SU-DHL-6 (cell line): ENCODE results near the gene SLC6A13.
"Not testable (repeated sequence)": the region's sequence is repeated elsewhere in the genome, so short reads cannot be mapped to it uniquely, and the experiment has no call there.

ENCODE experiments used
- H2AFZ ChIP-seq: fragments of 200-600 bp; sonication (generic); 2 replicates; pipeline ENCODE4 v1.6.1; 2014; ENCODE audit warnings: low read depth, mild to moderate bottlenecking, moderate library complexity, mixed read lengths, antibody characterized with exemption, low read length; ENCODE audit not compliant: severe bottlenecking
- H3F3A ChIP-seq: fragments of 200-600 bp; shearing (Covaris generic); 2 replicates; pipeline ENCODE4 v1.6.0; 2016; ENCODE audit warnings: antibody characterized with exemption, mild to moderate bottlenecking; ENCODE audit not compliant: insufficient read depth
- H3K27ac ChIP-seq: fragments of 200-600 bp; sonication (generic); 2 replicates; pipeline ENCODE4 v1.5.1; 2016; ENCODE audit warnings: low read depth, mild to moderate bottlenecking, low read length, moderate library complexity, mixed read lengths
- H3K27me3 ChIP-seq: fragments of 200-600 bp; sonication (generic), shearing (Covaris generic); 2 replicates; pipeline ENCODE4 v1.6.0; 2014; ENCODE audit warnings: mild to moderate bottlenecking, low read length
- H3K36me3 ChIP-seq: fragments of 200-600 bp; sonication (generic); 2 replicates; pipeline ENCODE4 v1.6.1; 2014; ENCODE audit warnings: mild to moderate bottlenecking, low read length, mixed read lengths
- H3K4me2 ChIP-seq: fragments of 300-600, 200-600 bp; shearing (Covaris generic), sonication (generic); 2 replicates; pipeline ENCODE4 v1.6.0; 2014; ENCODE audit warnings: low read length, low read depth, mild to moderate bottlenecking; ENCODE audit not compliant: poor library complexity, severe bottlenecking
- H3K4me3 ChIP-seq: fragments of 200-600 bp; sonication (generic); 2 replicates; pipeline ENCODE4 v1.5.1; 2014; ENCODE audit warnings: antibody characterized with exemption, low read length, mild to moderate bottlenecking, mixed read lengths; ENCODE audit not compliant: insufficient read depth, poor library complexity, severe bottlenecking
- H3K79me2 ChIP-seq: fragments of 200-600 bp; sonication (generic); 2 replicates; pipeline ENCODE4 v1.6.1; 2014; ENCODE audit warnings: mild to moderate bottlenecking, low read length, moderate library complexity; ENCODE audit not compliant: insufficient read depth
- H3K9ac ChIP-seq: fragments of 200-600 bp; sonication (generic); 2 replicates; pipeline ENCODE4 v1.7.0; 2014; ENCODE audit warnings: mild to moderate bottlenecking, low read length
- H3K9me2 ChIP-seq: fragments of 200-600 bp; sonication (generic); replicated peaks from 2 replicates; pipeline ENCODE4 v1.6.1; 2014; ENCODE audit warnings: low read length; ENCODE audit not compliant: insufficient read depth
- H3K9me3 ChIP-seq: fragments of 200-600 bp; sonication (generic); 2 replicates; pipeline ENCODE4 v1.6.1; 2014; ENCODE audit warnings: low read length, mixed read lengths; ENCODE audit not compliant: insufficient read depth
- H4K20me1 ChIP-seq: fragments of 200-600 bp; sonication (generic); 2 replicates; pipeline ENCODE4 v1.6.1; 2014; ENCODE audit warnings: low read depth, mild to moderate bottlenecking, antibody characterized with exemption, low read length, moderate library complexity, mixed read lengths
- CTCF ChIP-seq: fragments of 200-600 bp; sonication (generic); IDR thresholded peaks from one replicate; pipeline ENCODE4 v1.5.1; 2017; ENCODE audit warnings: antibody characterized with exemption, mild to moderate bottlenecking, low read length, moderate library complexity; ENCODE audit not compliant: insufficient read depth, poor library complexity, severe bottlenecking
- EZH2phosphoT487 ChIP-seq: fragments of 200-600 bp; sonication (generic), shearing (Covaris generic); conservative IDR thresholded peaks from 2 replicates; pipeline ENCODE4 v1.6.1; 2018; ENCODE audit warnings: mild to moderate bottlenecking, antibody characterized with exemption, low read length, moderate library complexity, mixed read lengths

The SLC6A13 gene

DNA sequence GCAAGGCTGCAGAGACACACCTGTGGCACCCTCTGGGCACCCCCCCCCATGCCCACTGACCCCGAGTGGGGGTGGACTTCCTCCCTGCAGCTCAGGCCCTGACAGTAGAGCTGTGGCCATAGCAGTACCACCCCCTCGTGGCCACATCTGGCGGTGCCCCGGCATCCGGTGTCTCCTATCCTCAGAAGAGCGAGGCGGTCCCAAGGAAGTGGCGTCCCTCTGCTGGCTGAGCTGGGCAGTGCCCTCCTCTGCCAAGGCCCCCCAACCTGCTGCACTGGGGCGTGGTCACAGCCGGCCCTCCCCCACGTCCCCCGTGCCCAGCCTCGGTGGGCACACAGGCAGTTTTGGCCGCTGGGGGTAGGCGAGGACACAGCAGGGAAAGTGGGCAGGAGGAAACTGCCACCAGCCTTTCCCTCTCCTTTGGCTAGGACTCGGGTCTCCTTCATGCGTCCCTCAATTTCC lies 42.7 kb downstream of the SLC6A13 start:
- Histone ChIP-seq H3K4me3 (no peak overlapping the region), H3K9ac (no peak overlapping the region), H3K79me2 (no peaks in the 10 kb centered on the region), H3K36me3 (no peaks in the 10 kb centered on the region), H3K4me2 (no peak overlapping the region), H3F3A (no peaks in the 10 kb centered on the region), H3K27ac (no peak overlapping the region), H3K9me3 (no peaks in the 10 kb centered on the region), H3K27me3 (no peaks in the 10 kb centered on the region), H3K9me2 (no peaks in the 10 kb centered on the region), H4K20me1 (no peaks in the 10 kb centered on the region), H2AFZ (no peak overlapping the region)
- TF ChIP-seq CTCF (peak; percentile 89), EZH2phosphoT487 (no peak)

DNA sequence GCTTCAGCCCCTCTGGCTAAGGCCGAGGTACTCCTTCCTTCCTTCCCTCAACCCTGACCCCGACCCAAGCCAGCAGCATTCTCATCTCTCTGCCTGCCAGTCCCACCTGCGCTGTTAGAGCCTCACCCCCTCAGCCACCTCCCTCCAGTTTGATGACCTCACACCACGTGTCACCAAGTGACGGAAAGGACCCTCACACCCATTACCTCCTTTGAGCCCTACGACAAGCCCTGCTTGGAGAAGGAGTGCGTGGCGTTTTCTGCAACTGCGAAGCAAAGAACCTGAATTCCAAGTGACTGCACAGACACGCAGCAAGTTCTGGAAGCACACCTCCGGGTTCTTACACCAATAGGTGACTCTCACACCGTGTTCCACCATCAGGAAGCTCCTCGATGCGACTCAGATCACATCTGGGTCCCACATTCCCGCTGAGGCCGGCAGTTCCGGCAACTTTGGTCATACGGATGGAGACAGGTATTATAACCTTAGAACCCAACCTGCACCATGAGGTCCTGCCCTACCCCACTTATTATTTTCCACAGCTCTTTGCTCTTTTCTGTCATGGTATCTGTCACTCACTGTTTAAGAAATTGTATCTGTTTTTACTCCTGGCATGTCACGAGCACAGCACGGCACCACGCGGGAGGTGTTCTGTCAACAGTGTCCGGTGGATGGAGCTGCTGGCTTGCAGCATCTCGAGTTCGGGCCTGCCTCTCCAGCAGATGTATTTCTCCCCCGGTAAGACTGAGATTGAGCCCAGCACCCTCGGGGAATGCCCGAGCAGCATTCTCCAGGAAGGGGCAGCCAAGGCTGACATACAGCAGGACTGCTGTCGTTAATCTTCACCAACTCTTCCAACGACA lies 43.7 kb downstream of the SLC6A13 start:
- H4K20me1 ChIP-seq: no peaks in the 10 kb centered on the region
- H3K4me3 ChIP-seq: no peak overlapping the region
- TF ChIP-seq EZH2phosphoT487: no peak
- TF ChIP-seq CTCF: no peak
- no peak overlapping the region for H3K9ac ChIP-seq
- H2AFZ ChIP-seq: no peak overlapping the region
- no peaks in the 10 kb centered on the region for H3K36me3 ChIP-seq
- H3K79me2 ChIP-seq: no peaks in the 10 kb centered on the region
- H3K4me2 ChIP-seq: no peak overlapping the region
- H3K9me3 ChIP-seq: no peaks in the 10 kb centered on the region
- H3K9me2 ChIP-seq: no peaks in the 10 kb centered on the region
- H3K27ac ChIP-seq: no peak overlapping the region
- H3F3A ChIP-seq: no peaks in the 10 kb centered on the region
- H3K27me3 ChIP-seq: no peaks in the 10 kb centered on the region

DNA sequence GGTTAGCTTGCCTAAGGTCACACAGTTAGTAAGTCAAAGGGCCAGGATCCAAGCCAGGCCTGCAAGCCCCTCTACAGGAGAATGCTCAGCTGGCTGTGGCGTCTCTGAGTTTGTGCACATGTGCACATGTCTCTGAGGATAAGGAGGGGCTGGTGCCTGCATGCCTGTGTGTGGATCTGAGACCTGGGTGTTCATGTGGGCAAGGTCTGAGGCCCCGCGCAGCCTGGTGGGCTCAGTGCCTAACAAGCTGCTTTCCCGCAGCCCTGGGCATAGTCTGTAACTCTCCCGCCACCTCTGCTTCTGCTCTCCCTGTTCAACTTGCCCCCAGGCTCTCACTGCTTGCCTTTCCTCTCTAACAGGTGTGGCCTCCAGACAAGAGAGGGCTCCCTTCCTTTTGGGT lies 44.4 kb downstream of the SLC6A13 start:
- no peak overlapping the region for H3K4me2 ChIP-seq

GRCh38 chr12:217029-217428 lies 45.6 kb downstream of the SLC6A13 start:
- not testable (repeated sequence) for H3K4me3 ChIP-seq, H3K27ac ChIP-seq, H2AFZ ChIP-seq, H3F3A ChIP-seq, H4K20me1 ChIP-seq, H3K79me2 ChIP-seq, H3K4me2 ChIP-seq, H3K27me3 ChIP-seq, H3K9ac ChIP-seq, H3K9me3 ChIP-seq, H3K36me3 ChIP-seq, H3K9me2 ChIP-seq

More for the DNA sequence above, 44.4 kb downstream of the SLC6A13 start:
- no peaks in the 10 kb centered on the region for H3K27me3 ChIP-seq
- H3K9me2 ChIP-seq: no peaks in the 10 kb centered on the region
- no peaks in the 10 kb centered on the region for H3F3A ChIP-seq
- H3K79me2 ChIP-seq: no peaks in the 10 kb centered on the region
- no peak overlapping the region for H3K9ac ChIP-seq
- TF ChIP-seq EZH2phosphoT487 (no peak), CTCF (no peak)
- no peaks in the 10 kb centered on the region for H4K20me1 ChIP-seq
- no peaks in the 10 kb centered on the region for H3K9me3 ChIP-seq
- H3K36me3 ChIP-seq: no peaks in the 10 kb centered on the region
- H3K4me3 ChIP-seq: no peak overlapping the region
- H3K27ac ChIP-seq: no peak overlapping the region
- H2AFZ ChIP-seq: no peak overlapping the region
